CD8-positive, alpha-beta memory T cell (primary cell): ENCODE results near the gene ACYP2. TPM values are rescaled to one million over a fixed set of nuclear protein-coding genes. Genes with fewer than 3 reads are reported as not detected.
"Not testable (repeated sequence)": the region's sequence is repeated elsewhere in the genome, so short reads cannot be mapped to it uniquely, and the experiment has no call there.

Experiments
- CTCF ChIA-PET: fragments of 350-600 bp; sonication (Branson Sonifier 250); formaldehyde crosslinking; loops from one replicate; lab custom pipeline; 2021; ENCODE audit warnings: antibody characterized with exemption; lab: Charles Lee
- POLR2A ChIA-PET: fragments of 350-600 bp; sonication (Branson Sonifier 250); formaldehyde crosslinking; loops from one replicate; lab custom pipeline; 2021; ENCODE audit warnings: antibody characterized with exemption; lab: Charles Lee
- DNase-seq, 5 donors: peaks; one replicate each; pipeline versions ENCODE4 v3.0.0 to v3.0.0-alpha.2; 2020 to 2022; ENCODE audit warnings: mixed read lengths in 1 of 5
- H3K27ac ChIP-seq: one replicate; pipeline ENCODE4 v1.7.0; 2013; ENCODE audit warnings: low read depth, mild to moderate bottlenecking, low read length, moderate library complexity
- H3K27me3 ChIP-seq: 2 replicates; pipeline ENCODE4 v1.7.0; 2013; ENCODE audit warnings: low read length, mild to moderate bottlenecking; ENCODE audit not compliant: insufficient read depth, poor library complexity, severe bottlenecking
- H3K36me3 ChIP-seq: 2 replicates; pipeline ENCODE4 v1.7.0; 2013; ENCODE audit warnings: mild to moderate bottlenecking, low read length, moderate library complexity; ENCODE audit not compliant: insufficient read depth
- H3K4me1 ChIP-seq: 2 replicates; pipeline ENCODE4 v1.7.0; 2013; ENCODE audit warnings: mild to moderate bottlenecking, low read length, moderate library complexity; ENCODE audit not compliant: insufficient read depth
- H3K4me3 ChIP-seq: 2 replicates; pipeline ENCODE4 v1.7.0; 2013; ENCODE audit warnings: mild to moderate bottlenecking, low read length
- H3K9me3 ChIP-seq: 2 replicates; pipeline ENCODE4 v1.7.0; 2013; ENCODE audit warnings: mild to moderate bottlenecking, low read length
- H3K27ac Mint-ChIP-seq, 8 donors: one replicate each; pipeline ENCODE4 v1.8.0; 2020 to 2021; ENCODE audit warnings: mixed read lengths in 8 of 8, mild to moderate bottlenecking in 6 of 8, inconsistent platforms in 3 of 8, moderate library complexity in 3 of 8
- H3K27me3 Mint-ChIP-seq, 2 donors: one replicate each; pipeline ENCODE4 v1.8.0; 2020 to 2021; ENCODE audit warnings: mixed read lengths in 2 of 2, mild to moderate bottlenecking in 1 of 2, moderate library complexity in 1 of 2
- H3K36me3 Mint-ChIP-seq, 3 donors: one replicate each; pipeline ENCODE4 v1.8.0; 2020 to 2021; ENCODE audit warnings: mixed read lengths in 3 of 3, inconsistent platforms in 1 of 3, mild to moderate bottlenecking in 1 of 3
- H3K4me1 Mint-ChIP-seq, 3 donors: one replicate each; pipeline ENCODE4 v1.8.0; 2020 to 2021; ENCODE audit warnings: mixed read lengths in 3 of 3, inconsistent platforms in 1 of 3, mild to moderate bottlenecking in 1 of 3
- H3K4me3 Mint-ChIP-seq, 7 donors: one replicate each; pipeline ENCODE4 v1.8.0; 2020 to 2021; ENCODE audit warnings: mixed read lengths in 7 of 7, mild to moderate bottlenecking in 6 of 7, moderate library complexity in 4 of 7, inconsistent platforms in 2 of 7
- H3K9me3 Mint-ChIP-seq, 5 donors: one replicate each; pipeline ENCODE4 v1.8.0; 2020 to 2022; ENCODE audit warnings: mixed read lengths in 5 of 5, mild to moderate bottlenecking in 3 of 5, moderate library complexity in 2 of 5, inconsistent platforms in 1 of 5
- polyA plus RNA-seq: library from polyadenylated mRNA; unstranded; fragments of 300-500 nt; fragmentation: Illumina TruSeq; gene quantifications from one replicate; pipeline ENCODE4 v1.2.3, GENCODE V29; 2021
- total RNA-seq, 2 experiments: library from RNA; stranded (reverse); gene quantifications; one replicate each; pipeline ENCODE4 v1.2.3, GENCODE V29; 2021

ACYP2 gene
- total RNA-seq: 10 to 100 TPM in 1 of 2 experiments, 1 to 10 TPM in 1; 8.8 to 10.3 TPM
- 12.6 TPM for polyA plus RNA-seq

DNA sequence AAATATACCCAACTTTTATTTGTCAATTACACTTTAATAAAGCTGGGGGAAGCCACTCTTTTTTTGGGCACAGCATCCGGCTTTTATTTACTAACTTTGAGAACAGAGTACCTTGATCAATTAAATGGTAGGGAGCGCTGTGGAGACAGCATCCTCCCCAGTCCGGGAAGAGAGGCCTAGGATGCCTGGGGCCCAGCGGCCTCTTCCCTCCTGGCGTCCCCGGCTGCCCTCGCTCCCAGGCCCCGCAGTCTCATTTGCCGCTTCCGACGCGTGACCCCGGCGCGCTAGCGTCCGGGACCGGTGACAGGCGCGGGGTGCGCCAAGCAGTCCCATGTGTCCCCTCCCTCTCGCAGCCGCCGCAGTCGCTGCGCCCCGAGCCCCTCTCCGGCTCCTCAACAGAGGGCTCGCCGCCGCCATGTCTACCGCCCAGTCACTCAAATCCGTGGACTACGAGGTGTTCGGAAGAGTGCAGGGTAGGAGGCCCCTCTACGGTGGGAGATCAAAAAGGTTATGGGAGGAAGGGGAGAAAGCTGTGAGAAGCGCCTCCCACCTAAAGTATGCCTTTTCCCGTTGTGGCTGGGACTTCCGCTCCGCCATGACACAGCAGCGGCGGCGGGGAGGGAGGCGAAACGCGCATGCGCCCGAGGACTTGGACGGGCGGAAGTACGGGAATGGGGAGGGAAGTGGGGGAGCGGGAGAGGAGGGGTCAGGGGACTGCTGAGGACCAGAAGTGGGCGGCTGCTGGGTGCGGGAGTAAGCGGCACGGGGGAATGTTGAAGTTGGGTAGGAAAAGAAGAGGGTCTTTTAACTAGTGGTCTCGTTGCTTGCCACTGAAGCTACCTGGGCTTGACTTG is at the start of gene ACYP2:
ACYP2 (plus strand) TSS at position 332 of the 854 bp plus-strand sequence.
- peak; percentile 87 to 95 (median 91) for DNase-seq
- POLR2A ChIA-PET: interaction anchor here (0.5 to 2.1 kb wide), 6 partner anchors 8 to 1503 kb away, joined by 3 to 10 read pairs (median 4); partner anchors contain the start of gene PSME4
- Histone ChIP-seq H3K27ac (peak within 1 kb of the TSS; percentile 97), H3K4me1 (peaks cover 15% of the 10 kb centered on the region), H3K9me3 (no peaks in the 10 kb centered on the region), H3K27me3 (no peaks in the 10 kb centered on the region), H3K4me3 (peak within 1 kb of the TSS; percentile 84), H3K36me3 (no peaks in the 10 kb centered on the region)
- peak within 1 kb of the TSS; percentile 96 to 100 (median 99) for H3K27ac Mint-ChIP-seq
- peaks cover 0 to 2% (median 0%) of the 10 kb centered on the region in 5 donors for H3K9me3 Mint-ChIP-seq
- H3K4me3 Mint-ChIP-seq: peak within 1 kb of the TSS; percentile 93 to 99 (median 97)
- H3K27me3 Mint-ChIP-seq: peaks cover 3% of the 10 kb centered on the region in 2 donors
- CTCF ChIA-PET: interaction anchor here (0.6 kb wide), 1 partner anchor 238 kb away, joined by 3 read pairs; no protein-coding TSS in a partner anchor
- peaks cover 19 to 27% (median 27%) of the 10 kb centered on the region in 3 donors for H3K4me1 Mint-ChIP-seq
- H3K36me3 Mint-ChIP-seq: peaks cover 11 to 19% (median 13%) of the 10 kb centered on the region in 3 donors

DNA sequence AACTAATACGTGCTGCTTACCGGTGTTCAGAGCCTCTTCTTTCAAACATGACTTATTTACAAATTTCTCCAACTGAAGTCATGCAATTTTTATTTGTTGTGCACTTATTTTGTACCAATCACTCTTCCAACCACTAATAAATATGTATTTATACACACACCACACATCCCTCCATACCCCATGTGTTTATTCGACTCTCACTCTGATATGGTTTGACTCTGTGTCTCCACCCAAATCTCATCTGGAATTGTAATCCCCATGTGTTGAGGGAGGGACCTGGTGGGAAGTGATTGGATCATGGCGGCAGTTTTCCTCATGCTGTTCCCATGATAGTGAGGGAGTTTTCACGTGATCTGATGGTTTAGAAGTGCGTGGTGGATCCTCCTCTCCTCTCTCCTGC is 49.5 kb upstream of the ACYP2 start:
- Mint-ChIP-seq H3K4me1 (no peaks in the 10 kb centered on the region), H3K27ac (no peak overlapping the region), H3K9me3 (no peaks in the 10 kb centered on the region), H3K27me3 (peaks cover 0 to 5% of the 10 kb centered on the region in 2 donors), H3K4me3 (no peak overlapping the region), H3K36me3 (peaks cover 4 to 18% (median 12%) of the 10 kb centered on the region in 3 donors)
- Histone ChIP-seq H3K9me3 (no peaks in the 10 kb centered on the region), H3K27ac (no peak overlapping the region), H3K27me3 (no peaks in the 10 kb centered on the region), H3K36me3 (no peaks in the 10 kb centered on the region), H3K4me3 (no peak overlapping the region), H3K4me1 (no peaks in the 10 kb centered on the region)
- ChIA-PET POLR2A (no interaction called here), CTCF (no interaction called here)
- no peak for DNase-seq

DNA sequence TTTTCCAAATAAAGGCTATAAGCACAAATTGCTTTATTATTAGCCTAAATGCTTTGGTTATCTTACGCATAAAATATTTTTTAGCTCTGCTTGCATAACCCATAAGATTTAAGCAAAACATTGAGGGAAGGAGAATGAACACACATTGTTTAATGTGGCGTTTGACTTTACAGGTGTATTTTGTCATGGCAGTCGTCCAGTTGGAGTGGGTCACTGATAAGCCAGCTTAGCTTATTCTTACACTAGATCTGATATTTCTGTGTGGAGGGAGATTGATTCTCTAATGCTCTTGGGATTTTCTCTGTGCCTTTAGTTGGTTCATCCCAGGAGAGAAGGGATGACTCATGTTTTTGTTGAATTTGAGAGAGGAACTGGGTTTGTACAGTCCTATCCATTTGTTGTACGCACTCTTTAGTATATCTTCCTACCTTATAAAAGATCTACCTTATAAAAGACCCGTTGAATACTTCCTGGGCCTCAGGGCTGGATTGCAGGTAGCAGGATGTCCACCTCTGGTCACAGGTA is 47.5 kb upstream of the ACYP2 start:
- Histone ChIP-seq H3K9me3 (no peaks in the 10 kb centered on the region), H3K4me3 (no peak overlapping the region), H3K36me3 (no peaks in the 10 kb centered on the region), H3K27ac (no peak overlapping the region), H3K27me3 (no peaks in the 10 kb centered on the region), H3K4me1 (no peaks in the 10 kb centered on the region)
- DNase-seq: no peak
- Mint-ChIP-seq H3K4me1 (peaks cover 0 to 1% (median 0%) of the 10 kb centered on the region in 3 donors), H3K4me3 (no peak overlapping the region), H3K36me3 (peaks cover 4 to 12% (median 5%) of the 10 kb centered on the region in 3 donors), H3K27me3 (no peaks in the 10 kb centered on the region), H3K9me3 (no peaks in the 10 kb centered on the region), H3K27ac (no peak overlapping the region)
- ChIA-PET CTCF (no interaction called here), POLR2A (no interaction called here)

DNA sequence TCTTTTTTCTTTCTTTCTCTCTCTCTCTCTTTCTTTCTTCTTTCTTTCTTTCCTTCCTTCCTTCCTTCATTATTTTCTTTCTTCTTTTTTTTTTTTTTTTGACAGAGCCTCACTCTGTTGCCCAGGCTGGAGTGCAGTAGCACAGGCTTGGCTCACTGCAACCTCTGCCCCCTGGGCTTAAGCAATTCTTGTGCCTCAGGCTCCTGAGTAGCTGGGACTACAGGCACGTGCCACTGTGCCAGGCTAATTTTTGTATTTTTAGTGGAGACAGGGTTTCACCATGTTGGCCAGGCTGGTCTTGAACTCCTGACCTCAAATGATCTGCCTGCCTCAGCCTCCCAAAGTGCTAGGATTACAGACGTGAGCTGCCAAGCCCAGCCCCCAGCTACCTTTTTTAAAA is 42.9 kb upstream of the ACYP2 start:
- H3K9me3 ChIP-seq, H3K4me1 ChIP-seq, H3K27ac Mint-ChIP-seq, DNase-seq, H3K36me3 ChIP-seq, H3K9me3 Mint-ChIP-seq, H3K27ac ChIP-seq, H3K4me3 ChIP-seq, H3K4me3 Mint-ChIP-seq, H3K27me3 ChIP-seq, CTCF ChIA-PET, H3K27me3 Mint-ChIP-seq, H3K36me3 Mint-ChIP-seq: not testable (repeated sequence)
- POLR2A ChIA-PET: interaction anchor here (0.7 kb wide), 1 partner anchor 9 kb away, joined by 5 read pairs; no protein-coding TSS in a partner anchor
- peaks cover 7 to 13% (median 9%) of the 10 kb centered on the region in 3 donors for H3K4me1 Mint-ChIP-seq

DNA sequence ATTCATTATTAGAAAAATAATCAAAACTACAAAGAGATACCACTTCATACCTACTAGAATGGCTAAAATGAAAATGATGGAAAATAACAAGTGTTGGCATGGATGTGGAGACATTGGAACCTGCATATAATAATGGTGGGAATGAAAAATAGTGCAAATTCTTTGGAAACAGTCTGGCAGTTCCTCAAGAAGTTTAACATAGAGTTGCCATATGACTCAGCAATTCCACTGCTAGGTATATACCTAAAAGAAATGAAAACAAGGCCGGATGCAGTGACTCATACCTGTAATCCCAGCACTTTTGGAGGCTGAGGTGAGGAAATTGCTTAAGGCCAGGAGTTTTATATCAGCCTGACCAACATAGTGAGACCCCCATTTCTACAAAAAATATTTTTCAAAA is 41.6 kb upstream of the ACYP2 start:
- H3K27me3 ChIP-seq: no peaks in the 10 kb centered on the region
- H3K4me1 ChIP-seq: no peaks in the 10 kb centered on the region
- no peak overlapping the region for H3K4me3 Mint-ChIP-seq
- POLR2A ChIA-PET: interaction anchor here (0.5 kb wide), 1 partner anchor 171 kb away, joined by 3 read pairs; no protein-coding TSS in a partner anchor
- no peak overlapping the region for H3K27ac Mint-ChIP-seq
- no peaks in the 10 kb centered on the region for H3K9me3 Mint-ChIP-seq
- CTCF ChIA-PET: no interaction called here
- H3K36me3 ChIP-seq: no peaks in the 10 kb centered on the region
- H3K27me3 Mint-ChIP-seq: no peaks in the 10 kb centered on the region
- no peaks in the 10 kb centered on the region for H3K9me3 ChIP-seq
- H3K27ac ChIP-seq: no peak overlapping the region
- peaks cover 7 to 13% (median 9%) of the 10 kb centered on the region in 3 donors for H3K4me1 Mint-ChIP-seq
- H3K36me3 Mint-ChIP-seq: peaks cover 0 to 3% (median 0%) of the 10 kb centered on the region in 3 donors
- H3K4me3 ChIP-seq: no peak overlapping the region
- no peak for DNase-seq

DNA sequence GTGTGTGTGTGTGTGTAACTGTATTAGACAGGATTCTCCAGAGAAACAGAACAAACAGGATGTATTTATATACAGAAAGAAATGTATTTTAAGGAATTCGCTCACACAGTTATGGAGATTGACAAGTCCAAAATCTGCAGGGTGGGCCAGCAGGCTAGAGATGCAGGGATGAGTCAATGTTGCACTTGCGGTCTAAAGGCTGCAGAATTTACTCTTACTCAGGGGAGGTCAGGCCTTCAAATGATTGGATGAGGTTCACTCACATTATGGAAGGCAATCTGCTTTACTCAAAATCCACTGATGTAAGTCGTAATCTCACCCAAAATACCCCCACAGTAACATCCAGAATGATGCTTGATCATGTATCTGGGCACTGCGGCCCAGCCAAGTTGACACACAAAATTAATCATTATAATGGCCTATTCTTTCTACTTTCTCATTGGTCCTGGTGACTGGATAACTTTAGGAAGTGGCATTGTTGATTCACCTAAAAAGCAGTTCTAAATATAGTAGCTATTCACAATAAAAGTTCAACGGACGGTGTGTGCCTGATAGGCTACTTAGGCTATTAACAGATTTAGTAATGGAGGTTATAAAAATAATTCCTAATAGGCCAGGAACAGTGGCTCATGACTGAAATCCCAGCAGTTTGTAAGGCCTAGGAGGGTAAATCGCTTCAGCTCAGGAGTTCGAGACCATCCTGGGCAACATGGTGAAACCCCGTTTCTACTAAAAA is 40.6 kb upstream of the ACYP2 start:
- Mint-ChIP-seq H3K4me1 (peaks cover 7 to 13% (median 9%) of the 10 kb centered on the region in 3 donors), H3K27ac (peak overlapping the region in 1 of 8 donors; percentile 19), H3K4me3 (no peak overlapping the region), H3K27me3 (no peaks in the 10 kb centered on the region), H3K36me3 (peaks cover 0 to 3% (median 0%) of the 10 kb centered on the region in 3 donors), H3K9me3 (no peaks in the 10 kb centered on the region)
- H3K36me3 ChIP-seq: no peaks in the 10 kb centered on the region
- ChIA-PET POLR2A (no interaction called here), CTCF (no interaction called here)
- H3K4me1 ChIP-seq: no peaks in the 10 kb centered on the region
- no peak overlapping the region for H3K4me3 ChIP-seq
- no peak for DNase-seq
- H3K27ac ChIP-seq: no peak overlapping the region
- H3K27me3 ChIP-seq: no peaks in the 10 kb centered on the region
- no peaks in the 10 kb centered on the region for H3K9me3 ChIP-seq

DNA sequence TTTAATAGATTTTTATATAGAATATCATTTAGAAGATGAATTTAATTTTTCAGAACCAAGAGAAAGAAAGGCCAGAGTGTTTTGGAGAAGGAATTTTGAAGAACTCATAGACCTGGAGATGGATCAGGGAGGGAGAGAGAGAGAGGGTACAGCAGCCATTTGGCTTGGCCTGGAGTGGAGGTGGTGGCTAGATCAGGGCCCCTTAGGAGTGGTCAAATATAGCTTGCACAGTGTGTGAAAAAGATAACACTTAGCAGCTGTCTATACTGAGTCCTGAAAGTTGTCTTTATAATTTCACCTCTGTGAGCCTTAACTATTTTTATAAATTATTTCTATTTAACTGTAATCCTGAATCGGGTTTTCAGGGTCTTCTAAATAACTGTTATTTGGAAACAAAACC is 38.8 kb upstream of the ACYP2 start:
- no peak overlapping the region for H3K4me3 ChIP-seq

More for the DNA sequence above, 38.8 kb upstream of the ACYP2 start:
- no peaks in the 10 kb centered on the region for H3K9me3 Mint-ChIP-seq
- H3K4me3 Mint-ChIP-seq: no peak overlapping the region
- DNase-seq: no peak
- H3K27ac ChIP-seq: no peak overlapping the region
- no peaks in the 10 kb centered on the region for H3K27me3 Mint-ChIP-seq
- peak overlapping the region in 1 of 8 donors; percentile 0 for H3K27ac Mint-ChIP-seq
- no peaks in the 10 kb centered on the region for H3K4me1 ChIP-seq
- no peaks in the 10 kb centered on the region for H3K27me3 ChIP-seq
- H3K9me3 ChIP-seq: no peaks in the 10 kb centered on the region
- peaks cover 7 to 13% (median 9%) of the 10 kb centered on the region in 3 donors for H3K4me1 Mint-ChIP-seq
- CTCF ChIA-PET: no interaction called here
- no peaks in the 10 kb centered on the region for H3K36me3 ChIP-seq
- H3K36me3 Mint-ChIP-seq: peaks cover 0 to 2% (median 0%) of the 10 kb centered on the region in 3 donors
- POLR2A ChIA-PET: no interaction called here
